ENCODE results near the gene NACA.
A peak's percentile ranks its signal among the peaks of the same experiment; 100 is the strongest.
"Not testable (repeated sequence)": the region's sequence is repeated elsewhere in the genome, so short reads cannot be mapped to it uniquely, and the experiment has no call there.

NACA gene

DNA sequence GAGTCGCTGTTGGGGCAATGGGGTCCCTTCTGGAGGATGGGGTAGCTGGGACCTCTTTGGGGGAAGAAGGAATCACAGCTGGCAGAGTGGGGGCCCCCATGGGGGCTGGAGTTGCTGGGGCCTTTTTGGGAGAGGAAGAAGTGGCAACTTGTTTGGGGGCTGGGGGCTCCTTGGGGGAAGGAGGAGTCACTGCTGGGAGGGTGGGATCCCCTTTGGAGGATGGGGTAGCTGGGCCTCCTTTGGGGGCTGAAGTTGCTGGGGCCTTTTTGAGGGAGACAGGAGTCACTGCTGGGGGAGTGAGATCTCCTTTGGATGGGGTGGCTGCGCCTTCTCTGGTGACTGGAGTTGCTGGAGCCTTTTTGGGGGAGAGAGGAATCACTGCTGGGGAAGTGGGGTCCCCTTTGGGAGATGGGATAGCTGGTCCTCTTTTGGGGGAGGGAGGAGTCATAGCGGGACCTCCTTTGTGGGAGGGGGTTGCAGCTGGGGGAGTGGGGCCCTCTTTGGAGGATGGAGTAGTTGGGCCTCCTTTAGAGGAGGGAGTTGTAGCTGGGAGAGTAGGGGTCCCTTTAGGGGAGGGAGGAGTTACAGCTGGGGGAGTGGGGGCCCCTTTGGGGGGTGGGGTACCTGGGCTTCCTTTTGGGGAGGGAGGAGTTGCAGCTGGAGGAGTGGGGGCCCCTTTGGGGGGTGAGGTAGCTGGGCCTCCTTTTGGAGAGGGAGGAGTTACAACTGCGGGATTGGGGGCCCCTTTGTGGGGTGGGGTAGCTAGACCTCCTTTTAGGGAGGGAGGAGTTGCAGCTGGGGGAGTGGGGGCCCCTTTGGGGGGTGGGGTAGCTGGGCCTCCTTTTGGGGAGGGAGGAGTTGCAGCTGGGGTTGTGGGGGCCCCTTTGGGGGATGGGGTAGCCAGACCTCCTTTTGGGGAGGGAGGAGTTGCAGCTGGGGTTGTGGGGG, 7.9 kb downstream of the NACA start:
- peaks cover 35% of the 10 kb centered on the region for H3K36me3 ChIP-seq (ENCODE audit: control insufficient read depth, insufficient read depth, low read length)
- no peaks in the 10 kb centered on the region for H3K9me3 ChIP-seq (ENCODE audit: control insufficient read depth, low read length)
- H3K27me3 ChIP-seq (ENCODE audit: control insufficient read depth, insufficient read depth, low read length, poor library complexity, severe bottlenecking), result no peaks in the 10 kb centered on the region
- no peak overlapping the region for H3K27ac ChIP-seq (ENCODE audit: insufficient read depth, low read depth, low read length, poor library complexity, severe bottlenecking)
- WGBS, 2 experiments, result 96 to 98% methylated on average over 4 of the region's 4 CpGs
- no peak overlapping the region for H3K4me3 ChIP-seq (ENCODE audit: insufficient read depth, low read depth, low read length)
- H3K4me1 ChIP-seq (ENCODE audit: control insufficient read depth, insufficient read depth, low read length), result peaks cover 29% of the 10 kb centered on the region

DNA sequence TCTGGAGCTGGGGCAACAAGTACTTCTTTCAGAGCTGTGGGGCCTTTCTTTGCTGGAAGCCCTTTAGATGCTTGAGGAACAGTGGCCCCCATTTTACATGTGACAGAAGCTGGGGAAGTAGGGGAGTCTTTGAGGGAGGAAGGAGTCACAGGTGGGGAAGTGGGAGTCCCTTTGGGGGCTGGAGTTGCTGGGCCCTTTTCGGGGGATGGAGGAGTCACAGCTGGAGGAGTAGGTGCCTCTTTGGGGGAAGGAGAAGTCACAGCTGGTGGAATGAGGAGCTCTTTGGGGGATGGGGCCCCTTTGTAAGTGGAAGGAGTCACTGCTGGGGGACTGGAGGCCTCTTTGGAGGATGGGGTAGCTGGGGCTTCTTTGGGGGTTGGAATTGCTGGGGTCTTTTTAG, 8.6 kb downstream of the NACA start:
- no peaks in the 10 kb centered on the region for H3K27me3 ChIP-seq (ENCODE audit: control insufficient read depth, insufficient read depth, low read length, poor library complexity, severe bottlenecking)
- peak overlapping the region; percentile 45 for H3K27ac ChIP-seq (ENCODE audit: insufficient read depth, low read depth, low read length, poor library complexity, severe bottlenecking)
- WGBS, 2 experiments, result 93 to 95% methylated on average over 1 of the region's 1 CpG
- no peak overlapping the region for H3K4me3 ChIP-seq (ENCODE audit: insufficient read depth, low read depth, low read length)
- H3K36me3 ChIP-seq (ENCODE audit: control insufficient read depth, insufficient read depth, low read length), result peaks cover 40% of the 10 kb centered on the region
- H3K9me3 ChIP-seq (ENCODE audit: control insufficient read depth, low read length), result no peaks in the 10 kb centered on the region
- peaks cover 27% of the 10 kb centered on the region for H3K4me1 ChIP-seq (ENCODE audit: control insufficient read depth, insufficient read depth, low read length)

DNA sequence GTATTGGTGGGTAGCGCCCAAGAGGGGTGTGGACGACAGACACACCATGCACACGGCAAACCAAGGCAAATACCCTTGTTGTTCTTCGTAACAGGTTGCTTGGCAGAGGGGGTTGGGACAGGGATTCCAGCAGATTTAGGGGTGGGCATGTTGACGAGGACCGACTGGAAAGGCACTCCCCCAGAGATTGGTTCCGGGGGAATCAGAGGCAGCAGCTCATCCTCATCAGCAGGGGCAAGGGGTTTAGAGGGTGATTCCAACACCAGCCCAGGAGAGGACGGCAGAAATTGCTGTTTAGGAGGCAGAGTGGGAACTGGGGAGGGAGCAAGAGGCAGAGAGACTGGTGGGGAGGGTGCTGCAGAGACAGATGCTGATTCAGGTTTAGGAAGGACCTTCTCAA, 9.3 kb downstream of the NACA start:
- Histone ChIP-seq H3K9me3 (ENCODE audit: control insufficient read depth, low read length) (no peaks in the 10 kb centered on the region), H3K27ac (ENCODE audit: insufficient read depth, low read depth, low read length, poor library complexity, severe bottlenecking) (no peak overlapping the region), H3K4me1 (ENCODE audit: control insufficient read depth, insufficient read depth, low read length) (peaks cover 22% of the 10 kb centered on the region), H3K4me3 (ENCODE audit: insufficient read depth, low read depth, low read length) (no peak overlapping the region), H3K27me3 (ENCODE audit: control insufficient read depth, insufficient read depth, low read length, poor library complexity, severe bottlenecking) (no peaks in the 10 kb centered on the region), H3K36me3 (ENCODE audit: control insufficient read depth, insufficient read depth, low read length) (peaks cover 43% of the 10 kb centered on the region)
- WGBS, 2 experiments, result 88 to 91% methylated on average over 8 of the region's 8 CpGs

DNA sequence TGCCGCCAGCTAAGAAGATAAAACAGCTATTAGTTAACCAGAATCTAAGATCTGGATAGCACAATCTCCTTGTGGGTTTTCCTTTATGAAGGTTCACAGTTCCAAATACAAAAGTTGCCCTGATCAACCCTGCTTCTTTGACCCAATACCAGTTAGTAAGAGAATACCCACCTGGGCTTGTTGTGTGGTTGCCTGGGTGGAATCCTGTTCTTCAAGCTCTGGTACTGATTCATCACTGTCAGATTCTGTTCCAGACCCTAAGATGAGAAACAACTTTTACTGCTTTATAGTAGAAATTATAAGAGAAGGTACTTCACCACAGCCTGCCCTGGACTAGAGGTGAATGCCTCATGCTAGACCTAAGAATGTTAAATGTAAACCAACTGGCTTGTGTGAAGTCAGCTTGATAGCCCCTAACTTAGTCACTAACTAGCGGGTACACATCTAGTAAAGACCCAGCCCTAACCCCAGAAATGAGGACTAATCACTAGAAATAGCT, 10.6 kb downstream of the NACA start:
- Histone ChIP-seq H3K9me3 (ENCODE audit: control insufficient read depth, low read length) (no peaks in the 10 kb centered on the region), H3K27ac (ENCODE audit: insufficient read depth, low read depth, low read length, poor library complexity, severe bottlenecking) (no peak overlapping the region)
- 95 to 99% methylated on average over 2 of the region's 2 CpGs for WGBS, 2 experiments

DNA sequence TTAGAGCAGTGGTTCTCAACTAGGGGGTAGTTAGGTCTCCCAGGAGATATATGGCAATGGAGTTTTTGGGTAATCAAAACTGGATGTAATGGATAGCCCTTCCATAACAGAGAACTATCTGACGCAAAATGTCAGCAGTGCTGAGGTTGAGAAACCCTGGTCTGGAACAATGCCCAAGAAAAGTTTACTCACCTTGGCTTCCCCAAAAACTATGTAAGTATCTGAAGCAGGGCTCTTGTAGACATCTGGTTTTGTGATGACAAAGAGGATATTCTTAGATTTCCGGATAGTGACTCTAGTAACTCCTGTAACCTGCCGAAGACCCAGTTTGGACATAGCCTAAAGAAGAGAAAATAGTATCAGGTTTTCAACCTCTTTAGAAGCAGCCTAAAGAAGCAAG, 11.8 kb downstream of the NACA start:
- Histone ChIP-seq H3K27me3 (ENCODE audit: control insufficient read depth, insufficient read depth, low read length, poor library complexity, severe bottlenecking) (no peaks in the 10 kb centered on the region), H3K4me3 (ENCODE audit: insufficient read depth, low read depth, low read length) (no peak overlapping the region), H3K27ac (ENCODE audit: insufficient read depth, low read depth, low read length, poor library complexity, severe bottlenecking) (no peak overlapping the region), H3K4me1 (ENCODE audit: control insufficient read depth, insufficient read depth, low read length) (peaks cover 8% of the 10 kb centered on the region), H3K9me3 (ENCODE audit: control insufficient read depth, low read length) (no peaks in the 10 kb centered on the region), H3K36me3 (ENCODE audit: control insufficient read depth, insufficient read depth, low read length) (peaks cover 37% of the 10 kb centered on the region)
- whole genome bisulfite sequencing, 2 experiments, result 95 to 100% methylated on average over 3 of the region's 3 CpGs

More for the DNA sequence above, 10.6 kb downstream of the NACA start:
- Histone ChIP-seq H3K4me3 (ENCODE audit: insufficient read depth, low read depth, low read length) (no peak overlapping the region), H3K4me1 (ENCODE audit: control insufficient read depth, insufficient read depth, low read length) (peaks cover 18% of the 10 kb centered on the region), H3K27me3 (ENCODE audit: control insufficient read depth, insufficient read depth, low read length, poor library complexity, severe bottlenecking) (no peaks in the 10 kb centered on the region), H3K36me3 (ENCODE audit: control insufficient read depth, insufficient read depth, low read length) (peaks cover 37% of the 10 kb centered on the region)

DNA sequence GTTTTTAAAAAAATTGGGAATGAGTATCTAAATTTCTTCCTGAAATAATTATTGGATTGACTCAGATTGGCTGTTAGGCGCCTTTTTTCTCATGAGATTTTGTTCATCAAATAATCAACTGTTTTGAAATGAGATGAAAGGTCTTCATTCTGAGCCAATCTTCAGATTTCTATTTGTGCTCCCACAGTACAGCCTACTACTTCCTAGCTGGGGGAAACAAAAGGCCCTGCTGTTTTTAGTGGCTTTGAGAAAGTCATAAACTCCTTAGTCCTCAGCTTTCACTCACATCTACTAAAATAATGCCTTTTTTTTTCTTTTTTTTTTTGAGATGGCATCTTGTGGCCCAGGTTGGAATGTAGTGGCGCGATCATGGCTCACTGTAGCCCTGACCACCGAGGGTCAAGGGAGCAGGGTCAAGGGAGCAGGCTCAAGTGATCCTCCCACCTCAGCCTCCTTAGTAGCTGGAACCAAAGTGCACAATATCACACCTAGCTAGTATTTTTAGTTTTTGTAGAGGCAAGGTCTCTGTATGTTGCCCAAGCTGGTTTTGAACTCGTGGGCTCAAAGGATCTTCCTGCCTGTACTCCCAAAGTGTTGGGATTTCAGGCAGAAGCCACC, 15.2 kb downstream of the NACA start:
- Histone ChIP-seq H3K9me3 (ENCODE audit: control insufficient read depth, low read length) (no peaks in the 10 kb centered on the region), H3K27ac (ENCODE audit: insufficient read depth, low read depth, low read length, poor library complexity, severe bottlenecking) (peak overlapping the region; percentile 26)

DNA sequence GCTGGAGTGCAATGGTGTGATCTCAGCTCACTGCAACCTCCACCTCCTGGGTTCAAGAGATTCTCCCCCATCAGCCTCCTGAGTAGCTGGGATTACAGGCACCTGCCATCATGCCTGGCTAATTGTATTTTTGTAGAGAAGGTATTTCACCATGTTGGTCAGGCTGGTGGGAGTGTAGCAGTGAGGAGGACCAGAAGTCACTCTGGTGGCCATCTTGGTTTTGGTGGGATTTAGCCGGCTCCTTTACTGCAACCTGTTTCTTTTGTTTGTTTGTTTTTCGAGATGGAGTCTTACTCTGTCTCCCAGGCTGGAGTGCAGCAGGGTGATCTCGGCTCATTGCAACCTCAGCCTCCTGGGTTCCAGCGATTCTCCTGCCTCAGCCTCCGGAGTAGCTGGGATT, 20.6 kb downstream of the NACA start:
- H3K27me3 ChIP-seq (ENCODE audit: control insufficient read depth, insufficient read depth, low read length, poor library complexity, severe bottlenecking); H3K4me3 ChIP-seq (ENCODE audit: insufficient read depth, low read depth, low read length); H3K4me1 ChIP-seq (ENCODE audit: control insufficient read depth, insufficient read depth, low read length); H3K9me3 ChIP-seq (ENCODE audit: control insufficient read depth, low read length); H3K36me3 ChIP-seq (ENCODE audit: control insufficient read depth, insufficient read depth, low read length); H3K27ac ChIP-seq (ENCODE audit: insufficient read depth, low read depth, low read length, poor library complexity, severe bottlenecking): not testable (repeated sequence)
- whole genome bisulfite sequencing, 2 experiments, result 92 to 94% methylated on average over 5 of the region's 5 CpGs

More for the DNA sequence above, 15.2 kb downstream of the NACA start:
- Histone ChIP-seq H3K4me3 (ENCODE audit: insufficient read depth, low read depth, low read length) (no peak overlapping the region), H3K27me3 (ENCODE audit: control insufficient read depth, insufficient read depth, low read length, poor library complexity, severe bottlenecking) (no peaks in the 10 kb centered on the region), H3K36me3 (ENCODE audit: control insufficient read depth, insufficient read depth, low read length) (peaks cover 35% of the 10 kb centered on the region), H3K4me1 (ENCODE audit: control insufficient read depth, insufficient read depth, low read length) (no peaks in the 10 kb centered on the region)
- 93 to 95% methylated on average over 5 of the region's 5 CpGs for WGBS, 2 experiments

DNA sequence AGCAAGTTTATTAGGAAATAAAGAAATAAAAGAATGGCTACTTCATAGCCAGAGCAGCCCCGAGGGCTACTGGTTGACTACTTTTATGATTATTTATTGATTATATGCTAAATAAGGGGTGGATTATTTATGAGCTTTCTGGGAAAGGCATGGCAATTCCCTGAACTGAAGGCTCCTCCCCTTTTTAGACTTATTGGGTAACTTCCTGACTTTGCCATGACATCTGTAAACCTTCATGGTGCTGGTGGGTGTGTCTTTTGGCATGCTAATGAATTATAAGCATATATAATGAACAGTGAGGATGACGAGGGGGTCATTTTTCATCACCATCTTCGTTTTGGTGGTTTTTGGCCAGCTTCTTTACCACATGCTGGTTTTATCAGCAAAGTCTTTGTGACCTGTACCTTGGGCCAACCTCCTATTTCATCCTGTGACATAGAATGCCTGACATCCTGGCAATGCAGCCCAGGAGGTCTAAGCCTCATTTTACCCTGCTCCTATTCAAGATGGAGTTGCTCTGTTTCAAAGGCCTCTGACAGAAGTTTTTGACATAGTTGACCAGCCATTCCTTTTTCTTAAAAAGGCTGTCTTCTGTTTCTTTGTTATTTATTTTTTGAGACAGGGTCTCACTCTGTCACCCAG, 26.0 kb downstream of the NACA start:
- Histone ChIP-seq H3K4me3 (ENCODE audit: insufficient read depth, low read depth, low read length) (no peak overlapping the region), H3K27ac (ENCODE audit: insufficient read depth, low read depth, low read length, poor library complexity, severe bottlenecking) (no peak overlapping the region), H3K4me1 (ENCODE audit: control insufficient read depth, insufficient read depth, low read length) (peaks cover 4% of the 10 kb centered on the region), H3K9me3 (ENCODE audit: control insufficient read depth, low read length) (no peaks in the 10 kb centered on the region), H3K27me3 (ENCODE audit: control insufficient read depth, insufficient read depth, low read length, poor library complexity, severe bottlenecking) (no peaks in the 10 kb centered on the region), H3K36me3 (ENCODE audit: control insufficient read depth, insufficient read depth, low read length) (no peaks in the 10 kb centered on the region)
- WGBS, 2 experiments, result 75 to 85% methylated on average over 3 of the region's 3 CpGs

DNA sequence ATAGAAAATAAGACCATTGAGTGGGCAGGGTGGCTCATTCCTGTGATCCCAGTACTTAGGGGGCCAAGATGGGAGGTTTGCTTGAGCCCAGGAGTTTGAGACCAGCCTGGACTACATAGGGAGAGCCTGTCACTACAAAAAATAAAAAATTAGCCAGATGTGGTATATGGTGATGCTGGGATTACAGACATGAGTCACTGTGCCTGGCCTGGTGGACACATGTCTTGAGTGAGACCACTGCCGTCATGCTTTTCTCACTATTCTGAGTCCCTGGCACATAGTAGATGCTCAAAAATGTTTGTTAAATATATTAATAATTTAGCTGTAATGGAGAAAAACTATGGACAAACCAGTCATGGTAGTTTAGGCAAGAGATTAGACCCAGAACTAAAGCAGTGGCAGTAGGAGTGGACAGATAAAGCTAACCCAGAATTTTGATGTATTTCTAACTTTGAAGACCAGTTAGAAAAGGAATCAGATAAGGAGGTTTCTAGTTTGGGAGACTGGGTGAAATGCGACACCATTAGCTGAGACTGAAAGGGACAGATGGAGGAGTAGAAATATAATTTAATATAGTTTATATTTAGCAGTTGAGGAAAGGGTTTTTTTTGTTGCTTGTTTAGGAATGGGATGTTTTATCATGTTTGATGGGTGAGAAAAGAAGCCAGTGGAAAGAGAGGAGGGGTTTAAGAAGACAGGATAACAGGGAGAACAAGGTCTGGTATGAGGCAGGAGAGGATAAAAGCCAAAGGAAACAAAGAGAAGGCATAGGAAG, 29.6 kb downstream of the NACA start:
- Histone ChIP-seq H3K27ac (ENCODE audit: insufficient read depth, low read depth, low read length, poor library complexity, severe bottlenecking) (no peak overlapping the region), H3K36me3 (ENCODE audit: control insufficient read depth, insufficient read depth, low read length) (no peaks in the 10 kb centered on the region), H3K9me3 (ENCODE audit: control insufficient read depth, low read length) (no peaks in the 10 kb centered on the region), H3K27me3 (ENCODE audit: control insufficient read depth, insufficient read depth, low read length, poor library complexity, severe bottlenecking) (no peaks in the 10 kb centered on the region), H3K4me3 (ENCODE audit: insufficient read depth, low read depth, low read length) (no peak overlapping the region), H3K4me1 (ENCODE audit: control insufficient read depth, insufficient read depth, low read length) (peaks cover 4% of the 10 kb centered on the region)
- WGBS, 2 experiments, result 85 to 87% methylated on average over 2 of the region's 2 CpGs

Data from ectodermal cell (in vitro differentiated cells).